ENCODE data around the gene RUNX2.

RUNX2 gene

GRCh38 chr6:45613656-45614055, 285.5 kb downstream of the RUNX2 start:
- no peak overlapping the region for H3K4me3 ChIP-seq (ENCODE audit: low read depth in 1 of 5, low read length in 5 of 5)
- H3K4me1 ChIP-seq (ENCODE audit: control insufficient read depth in 5 of 5, insufficient read depth in 5 of 5, low read length in 5 of 5): peaks cover 3 to 7% (median 4%) of the 10 kb centered on the region in 5 donors
- no peak overlapping the region for H3K9ac ChIP-seq (ENCODE audit: low read length in 5 of 5)
- H3K27me3 ChIP-seq (ENCODE audit: control insufficient read depth in 5 of 5, insufficient read depth in 4 of 5, low read length in 5 of 5): no peaks in the 10 kb centered on the region
- H3K36me3 ChIP-seq (ENCODE audit: control insufficient read depth in 5 of 5, insufficient read depth in 5 of 5, low read length in 5 of 5): no peaks in the 10 kb centered on the region
- no peak overlapping the region for H3K27ac ChIP-seq (ENCODE audit: low read depth, low read length)
- H3K9me3 ChIP-seq (ENCODE audit: control insufficient read depth in 5 of 5, low read length in 5 of 5): no peaks in the 10 kb centered on the region

- Histone ChIP-seq H3K9me3 (ENCODE audit: control insufficient read depth in 5 of 5, low read length in 5 of 5) (no peaks in the 10 kb centered on the region), H3K9ac (ENCODE audit: low read length in 5 of 5) (no peak overlapping the region), H3K36me3 (ENCODE audit: control insufficient read depth in 5 of 5, insufficient read depth in 5 of 5, low read length in 5 of 5) (no peaks in the 10 kb centered on the region), H3K4me3 (ENCODE audit: low read depth in 1 of 5, low read length in 5 of 5) (no peak overlapping the region), H3K4me1 (ENCODE audit: control insufficient read depth in 5 of 5, insufficient read depth in 5 of 5, low read length in 5 of 5) (peaks cover 0 to 7% (median 3%) of the 10 kb centered on the region in 5 donors), H3K27me3 (ENCODE audit: control insufficient read depth in 5 of 5, insufficient read depth in 4 of 5, low read length in 5 of 5) (no peaks in the 10 kb centered on the region), H3K27ac (ENCODE audit: low read depth, low read length) (no peak overlapping the region)
Observed at GRCh38 chr6:45614488-45615285, 286.6 kb downstream of the RUNX2 start.

GRCh38 chr6:45616209-45616608, 288.1 kb downstream of the RUNX2 start:
- Histone ChIP-seq H3K4me1 (ENCODE audit: control insufficient read depth in 5 of 5, insufficient read depth in 5 of 5, low read length in 5 of 5) (peaks cover 0 to 7% (median 4%) of the 10 kb centered on the region in 5 donors), H3K9ac (ENCODE audit: low read length in 5 of 5) (no peak overlapping the region), H3K27ac (ENCODE audit: low read depth, low read length) (no peak overlapping the region), H3K27me3 (ENCODE audit: control insufficient read depth in 5 of 5, insufficient read depth in 4 of 5, low read length in 5 of 5) (no peaks in the 10 kb centered on the region), H3K4me3 (ENCODE audit: low read depth in 1 of 5, low read length in 5 of 5) (no peak overlapping the region), H3K9me3 (ENCODE audit: control insufficient read depth in 5 of 5, low read length in 5 of 5) (no peaks in the 10 kb centered on the region), H3K36me3 (ENCODE audit: control insufficient read depth in 5 of 5, insufficient read depth in 5 of 5, low read length in 5 of 5) (no peaks in the 10 kb centered on the region)

- Histone ChIP-seq H3K27ac (ENCODE audit: low read depth, low read length) (no peak overlapping the region), H3K27me3 (ENCODE audit: control insufficient read depth in 5 of 5, insufficient read depth in 4 of 5, low read length in 5 of 5) (no peaks in the 10 kb centered on the region)
Observed at GRCh38 chr6:45617441-45617840, 289.3 kb downstream of the RUNX2 start.

GRCh38 chr6:45618259-45618658, 290.1 kb downstream of the RUNX2 start:
- H3K9ac ChIP-seq (ENCODE audit: low read length in 5 of 5): no peak overlapping the region
- peaks cover 0 to 7% (median 4%) of the 10 kb centered on the region in 5 donors for H3K4me1 ChIP-seq (ENCODE audit: control insufficient read depth in 5 of 5, insufficient read depth in 5 of 5, low read length in 5 of 5)
- no peaks in the 10 kb centered on the region for H3K27me3 ChIP-seq (ENCODE audit: control insufficient read depth in 5 of 5, insufficient read depth in 4 of 5, low read length in 5 of 5)
- no peak overlapping the region for H3K27ac ChIP-seq (ENCODE audit: low read depth, low read length)
- H3K4me3 ChIP-seq (ENCODE audit: low read depth in 1 of 5, low read length in 5 of 5): no peak overlapping the region
- no peaks in the 10 kb centered on the region for H3K36me3 ChIP-seq (ENCODE audit: control insufficient read depth in 5 of 5, insufficient read depth in 5 of 5, low read length in 5 of 5)
- H3K9me3 ChIP-seq (ENCODE audit: control insufficient read depth in 5 of 5, low read length in 5 of 5): no peaks in the 10 kb centered on the region

More at GRCh38 chr6:45617441-45617840, 289.3 kb downstream of the RUNX2 start:
- no peaks in the 10 kb centered on the region for H3K9me3 ChIP-seq (ENCODE audit: control insufficient read depth in 5 of 5, low read length in 5 of 5)
- no peak overlapping the region for H3K4me3 ChIP-seq (ENCODE audit: low read depth in 1 of 5, low read length in 5 of 5)
- no peak overlapping the region for H3K9ac ChIP-seq (ENCODE audit: low read length in 5 of 5)
- H3K36me3 ChIP-seq (ENCODE audit: control insufficient read depth in 5 of 5, insufficient read depth in 5 of 5, low read length in 5 of 5): no peaks in the 10 kb centered on the region
- peaks cover 0 to 7% (median 4%) of the 10 kb centered on the region in 5 donors for H3K4me1 ChIP-seq (ENCODE audit: control insufficient read depth in 5 of 5, insufficient read depth in 5 of 5, low read length in 5 of 5)

- Histone ChIP-seq H3K9me3 (ENCODE audit: control insufficient read depth in 5 of 5, low read length in 5 of 5) (no peaks in the 10 kb centered on the region), H3K4me3 (ENCODE audit: low read depth in 1 of 5, low read length in 5 of 5) (no peak overlapping the region), H3K27me3 (ENCODE audit: control insufficient read depth in 5 of 5, insufficient read depth in 4 of 5, low read length in 5 of 5) (no peaks in the 10 kb centered on the region), H3K27ac (ENCODE audit: low read depth, low read length) (no peak overlapping the region), H3K4me1 (ENCODE audit: control insufficient read depth in 5 of 5, insufficient read depth in 5 of 5, low read length in 5 of 5) (peaks cover 0 to 5% (median 0%) of the 10 kb centered on the region in 5 donors), H3K9ac (ENCODE audit: low read length in 5 of 5) (no peak overlapping the region), H3K36me3 (ENCODE audit: control insufficient read depth in 5 of 5, insufficient read depth in 5 of 5, low read length in 5 of 5) (no peaks in the 10 kb centered on the region)
Observed at GRCh38 chr6:45619211-45619760, 291.2 kb downstream of the RUNX2 start.

GRCh38 chr6:45619994-45620471, 291.9 kb downstream of the RUNX2 start:
- peaks cover 0 to 5% (median 0%) of the 10 kb centered on the region in 5 donors for H3K4me1 ChIP-seq (ENCODE audit: control insufficient read depth in 5 of 5, insufficient read depth in 5 of 5, low read length in 5 of 5)
- no peaks in the 10 kb centered on the region for H3K27me3 ChIP-seq (ENCODE audit: control insufficient read depth in 5 of 5, insufficient read depth in 4 of 5, low read length in 5 of 5)
- no peaks in the 10 kb centered on the region for H3K9me3 ChIP-seq (ENCODE audit: control insufficient read depth in 5 of 5, low read length in 5 of 5)
- no peaks in the 10 kb centered on the region for H3K36me3 ChIP-seq (ENCODE audit: control insufficient read depth in 5 of 5, insufficient read depth in 5 of 5, low read length in 5 of 5)
- H3K4me3 ChIP-seq (ENCODE audit: low read depth in 1 of 5, low read length in 5 of 5): no peak overlapping the region
- no peak overlapping the region for H3K27ac ChIP-seq (ENCODE audit: low read depth, low read length)
- H3K9ac ChIP-seq (ENCODE audit: low read length in 5 of 5): no peak overlapping the region

- Histone ChIP-seq H3K27me3 (ENCODE audit: control insufficient read depth in 5 of 5, insufficient read depth in 4 of 5, low read length in 5 of 5) (no peaks in the 10 kb centered on the region), H3K9ac (ENCODE audit: low read length in 5 of 5) (no peak overlapping the region), H3K9me3 (ENCODE audit: control insufficient read depth in 5 of 5, low read length in 5 of 5) (no peaks in the 10 kb centered on the region), H3K27ac (ENCODE audit: low read depth, low read length) (no peak overlapping the region), H3K36me3 (ENCODE audit: control insufficient read depth in 5 of 5, insufficient read depth in 5 of 5, low read length in 5 of 5) (no peaks in the 10 kb centered on the region), H3K4me1 (ENCODE audit: control insufficient read depth in 5 of 5, insufficient read depth in 5 of 5, low read length in 5 of 5) (peaks cover 0 to 5% (median 0%) of the 10 kb centered on the region in 5 donors), H3K4me3 (ENCODE audit: low read depth in 1 of 5, low read length in 5 of 5) (no peak overlapping the region)
Observed at GRCh38 chr6:45624228-45624627, 296.1 kb downstream of the RUNX2 start.

GRCh38 chr6:45625191-45625664, 297.1 kb downstream of the RUNX2 start:
- H3K9ac ChIP-seq (ENCODE audit: low read length in 5 of 5): no peak overlapping the region
- H3K9me3 ChIP-seq (ENCODE audit: control insufficient read depth in 5 of 5, low read length in 5 of 5): no peaks in the 10 kb centered on the region
- no peak overlapping the region for H3K4me3 ChIP-seq (ENCODE audit: low read depth in 1 of 5, low read length in 5 of 5)
- H3K4me1 ChIP-seq (ENCODE audit: control insufficient read depth in 5 of 5, insufficient read depth in 5 of 5, low read length in 5 of 5): peaks cover 0 to 4% (median 0%) of the 10 kb centered on the region in 5 donors
- no peak overlapping the region for H3K27ac ChIP-seq (ENCODE audit: low read depth, low read length)
- H3K27me3 ChIP-seq (ENCODE audit: control insufficient read depth in 5 of 5, insufficient read depth in 4 of 5, low read length in 5 of 5): no peaks in the 10 kb centered on the region
- no peaks in the 10 kb centered on the region for H3K36me3 ChIP-seq (ENCODE audit: control insufficient read depth in 5 of 5, insufficient read depth in 5 of 5, low read length in 5 of 5)

Data from subcutaneous abdominal adipose tissue (tissue), 5 donors.